Lower leg skin (tissue), 3 donors: ENCODE results near the gene SORBS2.

Experiments used
- CTCF ChIP-seq, 3 donors: fragments of 450-650 bp; IDR thresholded peaks; one replicate each; pipeline ENCODE4 v1.5.1; 2016; ENCODE audit warnings: antibody characterized with exemption in 3 of 3, mild to moderate bottlenecking in 3 of 3, moderate library complexity in 2 of 3
- POLR2A ChIP-seq, 2 donors: fragments of 450-650 bp; IDR thresholded peaks; one replicate each; pipeline ENCODE4 v1.6.1; 2016 to 2017; ENCODE audit warnings: antibody characterized with exemption in 2 of 2, mild to moderate bottlenecking in 1 of 2, moderate library complexity in 1 of 2

DNA sequence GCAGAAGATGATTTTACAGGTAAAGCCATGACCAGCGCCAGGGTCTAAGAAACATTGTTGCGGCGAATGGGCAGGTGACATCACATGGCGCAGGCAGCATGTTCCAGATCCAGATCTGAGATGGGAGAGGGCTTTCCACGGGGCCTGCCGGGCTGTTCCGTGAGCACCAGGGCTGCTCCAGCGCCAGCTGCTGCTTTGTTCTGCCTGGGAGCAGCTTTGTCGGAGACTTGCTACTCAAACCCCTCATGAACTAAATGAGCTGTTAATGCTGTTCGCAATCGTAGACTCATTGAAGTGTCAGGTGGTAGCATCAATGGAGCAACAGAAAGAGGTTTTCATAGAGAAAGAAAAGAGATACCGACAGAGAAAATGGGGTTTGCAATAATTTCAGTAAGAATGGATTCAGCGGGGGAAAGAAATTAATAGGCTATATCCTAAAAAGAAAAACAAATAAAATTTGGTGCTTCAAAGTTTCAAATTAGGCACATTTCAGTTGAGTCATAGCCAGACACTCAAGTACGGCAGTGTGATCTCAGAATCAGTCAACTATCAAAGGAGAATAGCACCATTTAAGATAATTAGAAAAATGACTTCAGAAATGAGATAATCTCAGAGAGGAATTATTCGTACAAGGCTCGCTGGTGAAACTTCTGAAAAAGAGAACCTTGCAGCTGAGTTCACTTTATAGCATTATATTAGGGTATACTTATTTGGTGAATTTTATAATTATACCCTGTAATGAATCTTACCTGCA lies 23.9 kb downstream of the SORBS2 start:
- no peak for TF ChIP-seq CTCF (IDR thresholded peaks at IDR 0.05)
- no peak for TF ChIP-seq POLR2A (IDR thresholded peaks at IDR 0.05)
